Dendritic cell treated with granulocyte-macrophage colony-stimulating factor and Interleukin-4, amounts not matched to agents 40 ng/mL and 50 ng/mL, for 4 days (primary cell): ENCODE results near the gene CAPN11.
"Not testable (repeated sequence)": the region's sequence is repeated elsewhere in the genome, so short reads cannot be mapped to it uniquely, and the experiment has no call there.

ENCODE experiments used
- H3K27ac Mint-ChIP-seq: one replicate; pipeline ENCODE4 v1.8.0; 2022; ENCODE audit warnings: mild to moderate bottlenecking, mixed read lengths
- H3K27me3 Mint-ChIP-seq: one replicate; pipeline ENCODE4 v1.8.0; 2022; ENCODE audit warnings: mild to moderate bottlenecking, mixed read lengths
- H3K36me3 Mint-ChIP-seq: one replicate; pipeline ENCODE4 v1.8.0; 2022; ENCODE audit warnings: low read depth, mixed read lengths
- H3K4me1 Mint-ChIP-seq: one replicate; pipeline ENCODE4 v1.8.0; 2022; ENCODE audit warnings: low read depth, mixed read lengths
- H3K4me3 Mint-ChIP-seq: one replicate; pipeline ENCODE4 v1.8.0; 2022; ENCODE audit warnings: mild to moderate bottlenecking, moderate library complexity, mixed read lengths
- H3K9me3 Mint-ChIP-seq: one replicate; pipeline ENCODE4 v1.8.0; 2022; ENCODE audit warnings: mixed read lengths
- intact Hi-C: fragments of 100-400 bp; cut with micrococcal nuclease; formaldehyde crosslinking; loops from one replicate; pipeline ENCODE4 v1.15.0; 2022

CAPN11 gene

DNA sequence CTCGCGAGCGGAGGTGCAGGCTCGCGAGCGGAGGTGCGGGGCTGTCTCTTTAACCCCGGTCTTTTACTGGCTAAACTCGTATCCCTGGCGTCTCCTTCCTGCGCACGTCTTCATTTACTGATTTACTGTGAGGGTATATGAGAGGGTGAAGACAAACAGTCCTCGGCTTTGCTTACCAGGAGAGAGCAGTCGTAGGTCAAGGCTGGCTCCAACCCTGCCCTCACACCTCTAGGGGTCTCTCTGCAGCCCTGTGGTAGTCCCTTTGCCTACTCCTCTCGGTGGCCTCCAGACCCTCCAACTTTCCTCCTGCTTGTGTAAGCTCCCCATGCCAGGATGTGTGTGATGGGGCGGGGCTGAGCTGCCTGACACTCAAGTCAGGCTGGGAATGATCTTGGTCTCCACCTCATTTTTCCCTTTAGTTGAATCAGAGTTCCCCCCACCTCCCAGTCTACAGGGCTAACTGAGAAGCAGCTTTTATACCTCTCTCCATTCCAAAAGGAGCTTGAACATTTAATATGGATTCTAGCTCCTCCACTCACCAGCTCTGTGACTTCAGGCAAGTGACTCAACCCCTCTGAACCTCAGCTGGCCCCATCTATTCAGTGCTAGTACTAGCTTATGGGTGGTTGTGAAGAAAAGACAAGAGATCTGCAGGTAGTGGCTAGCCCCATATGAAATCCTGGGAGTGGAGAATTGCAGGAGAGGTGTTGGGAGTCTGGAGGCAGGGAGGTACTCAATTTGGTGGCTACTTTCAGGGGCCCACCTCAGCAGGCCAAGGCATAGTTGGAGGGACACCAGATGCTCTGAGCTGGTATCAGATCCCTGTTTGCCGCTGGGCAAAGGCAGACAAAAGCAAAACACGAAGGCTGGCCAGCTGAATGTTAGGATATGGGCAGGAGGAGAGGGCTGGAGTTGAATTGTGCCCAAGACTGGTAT lies 65.7 kb downstream of the CAPN11 start:
- Mint-ChIP-seq H3K9me3 (no peaks in the 10 kb centered on the region), H3K4me1 (peaks cover 82% of the 10 kb centered on the region), H3K27me3 (peaks cover 20% of the 10 kb centered on the region), H3K4me3 (peak overlapping the region; percentile 74), H3K27ac (peak overlapping the region; percentile 5), H3K36me3 (no peaks in the 10 kb centered on the region)
- intact Hi-C loops = no loop called here

DNA sequence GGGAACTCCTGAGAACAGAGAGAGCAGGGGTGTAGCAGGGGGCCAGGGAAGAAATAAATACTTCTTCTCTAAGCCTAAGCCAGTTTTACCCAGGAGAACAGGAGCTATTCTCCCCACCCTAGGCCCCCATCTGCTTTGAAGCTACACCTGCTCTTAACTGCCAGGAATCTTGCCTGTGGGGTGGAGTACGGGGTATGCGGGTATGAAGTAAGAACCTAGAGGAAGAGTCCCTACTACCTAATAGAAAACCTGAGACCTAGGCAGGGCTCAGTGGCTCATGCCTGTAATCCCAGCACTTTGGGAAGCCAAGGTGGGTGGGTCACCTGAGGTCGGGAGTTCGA lies 66.3 kb downstream of the CAPN11 start:
- Mint-ChIP-seq H3K27me3 (peaks cover 20% of the 10 kb centered on the region), H3K9me3 (no peaks in the 10 kb centered on the region), H3K27ac (peak overlapping the region; percentile 5), H3K36me3 (no peaks in the 10 kb centered on the region), H3K4me3 (no peak overlapping the region), H3K4me1 (peaks cover 80% of the 10 kb centered on the region)
- intact Hi-C loops = no loop called here

DNA sequence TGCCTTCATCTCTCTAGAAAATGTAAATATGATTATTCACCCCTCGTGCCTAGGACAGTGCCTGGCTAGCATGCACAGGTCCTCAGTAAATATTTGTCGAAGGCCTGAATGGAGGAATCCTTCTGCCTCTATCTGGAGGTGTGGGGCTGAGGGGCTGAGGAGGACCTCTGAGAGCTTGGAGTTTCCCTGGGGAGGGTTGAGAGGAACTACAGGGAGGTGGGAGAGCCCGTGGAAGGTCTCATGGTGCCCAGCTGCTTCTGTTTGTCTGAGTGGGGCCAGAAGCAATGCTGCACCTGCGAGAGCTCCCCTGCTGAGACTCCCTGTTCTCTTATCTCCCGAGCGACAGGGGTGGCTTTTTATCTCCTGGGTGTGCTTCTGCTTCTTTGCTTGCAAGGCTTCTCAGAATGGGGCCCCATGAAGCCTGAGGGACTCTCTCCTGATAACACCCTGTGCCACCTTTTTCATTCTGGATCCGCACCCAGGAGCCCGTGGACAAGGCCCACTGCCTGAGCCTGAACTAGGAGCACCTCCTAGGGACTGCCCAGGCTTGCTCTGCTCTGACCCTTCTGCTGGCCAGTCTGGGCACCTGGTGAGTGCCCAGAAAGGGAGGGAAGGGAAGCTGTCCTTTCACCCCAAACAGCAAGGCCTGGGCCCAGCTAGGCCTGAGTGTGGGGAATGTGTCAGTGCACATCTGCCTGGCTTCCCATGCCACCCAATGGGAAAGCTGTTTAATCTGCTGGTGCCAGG lies 67.1 kb downstream of the CAPN11 start:
- intact Hi-C loops = no loop called here
- H3K27me3 Mint-ChIP-seq = peaks cover 20% of the 10 kb centered on the region
- H3K27ac Mint-ChIP-seq = peak overlapping the region; percentile 69
- H3K4me3 Mint-ChIP-seq = no peak overlapping the region
- no peaks in the 10 kb centered on the region for H3K36me3 Mint-ChIP-seq
- H3K9me3 Mint-ChIP-seq = no peaks in the 10 kb centered on the region
- peaks cover 81% of the 10 kb centered on the region for H3K4me1 Mint-ChIP-seq

DNA sequence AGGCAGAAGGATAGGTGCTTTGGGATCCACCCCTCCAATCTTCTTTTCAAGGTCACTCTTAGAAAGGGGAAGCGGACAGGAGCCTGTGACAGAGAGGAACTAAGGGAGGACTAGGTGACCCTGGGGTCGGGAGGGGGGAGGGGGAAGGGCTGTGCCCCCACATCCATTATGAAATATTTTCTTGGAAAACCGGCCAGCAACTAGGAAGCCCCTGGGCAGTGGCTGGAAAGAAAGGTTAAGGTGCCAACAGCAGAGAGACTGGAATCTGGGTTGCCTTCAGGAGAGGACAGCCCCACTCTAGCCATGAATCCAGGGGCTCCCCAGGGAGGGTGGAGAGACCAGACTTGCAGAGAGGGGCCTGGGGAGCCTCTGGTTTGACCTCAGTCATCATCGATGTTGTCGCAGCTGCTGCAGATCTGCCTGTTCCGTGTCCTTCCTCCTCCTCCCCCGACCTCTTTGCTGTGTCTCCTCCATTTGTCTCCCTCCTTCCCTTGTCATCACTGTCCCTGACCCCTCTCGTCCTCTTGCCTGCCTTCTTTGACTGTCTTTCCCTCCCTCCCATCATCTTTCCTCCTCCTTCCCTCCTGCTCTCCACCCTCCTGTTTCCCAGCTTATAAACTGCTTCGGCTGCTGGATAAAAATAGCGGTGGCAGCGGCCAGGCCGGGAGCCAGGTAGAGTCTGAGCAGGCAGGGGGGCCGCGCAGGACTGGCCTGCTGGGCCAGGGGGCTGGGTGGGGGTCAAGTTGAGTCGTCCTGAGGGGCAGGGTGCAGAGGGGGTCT lies 67.9 kb downstream of the CAPN11 start:
- intact Hi-C loops = no loop called here

DNA sequence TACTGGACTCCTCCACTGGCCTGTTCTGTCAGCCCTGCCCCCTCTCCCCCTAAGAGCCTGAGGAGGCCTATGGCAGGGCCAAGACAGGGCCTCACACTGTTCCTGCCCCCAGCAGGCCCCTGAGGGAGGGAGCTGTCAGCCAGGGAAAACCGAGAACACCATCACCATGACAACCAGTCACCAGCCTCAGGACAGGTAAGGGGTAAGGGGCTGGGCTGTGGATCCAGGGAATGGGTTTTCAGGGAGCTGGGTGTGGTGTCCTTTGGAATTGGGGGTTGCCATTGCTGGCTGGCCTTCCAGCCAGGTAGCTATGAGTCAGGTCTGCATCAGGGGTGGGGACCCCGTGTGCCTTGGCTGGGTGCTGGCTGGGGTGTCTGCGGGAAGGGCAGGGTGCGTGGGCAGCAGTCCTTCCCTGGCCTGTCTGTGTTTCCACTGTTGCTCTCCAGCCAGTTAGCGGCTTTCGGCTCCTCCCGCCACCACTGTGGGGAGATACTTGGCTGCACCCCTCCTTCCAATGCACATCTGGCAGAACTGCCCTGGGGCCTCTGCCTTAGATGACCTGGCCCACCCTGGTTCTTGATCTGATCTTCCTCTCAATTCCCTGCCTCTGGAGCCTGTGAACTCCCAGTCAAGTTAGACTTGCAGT lies 68.7 kb downstream of the CAPN11 start:
- no peaks in the 10 kb centered on the region for H3K9me3 Mint-ChIP-seq
- H3K27me3 Mint-ChIP-seq = peaks cover 20% of the 10 kb centered on the region
- no peak overlapping the region for H3K4me3 Mint-ChIP-seq
- intact Hi-C loops = no loop called here
- H3K27ac Mint-ChIP-seq = peak overlapping the region; percentile 69
- H3K4me1 Mint-ChIP-seq = peaks cover 82% of the 10 kb centered on the region
- H3K36me3 Mint-ChIP-seq = no peaks in the 10 kb centered on the region

More for the DNA sequence above, 67.9 kb downstream of the CAPN11 start:
- Mint-ChIP-seq H3K27me3 (peaks cover 20% of the 10 kb centered on the region), H3K4me3 (no peak overlapping the region), H3K27ac (peak overlapping the region; percentile 69), H3K4me1 (peaks cover 82% of the 10 kb centered on the region), H3K36me3 (no peaks in the 10 kb centered on the region), H3K9me3 (no peaks in the 10 kb centered on the region)

DNA sequence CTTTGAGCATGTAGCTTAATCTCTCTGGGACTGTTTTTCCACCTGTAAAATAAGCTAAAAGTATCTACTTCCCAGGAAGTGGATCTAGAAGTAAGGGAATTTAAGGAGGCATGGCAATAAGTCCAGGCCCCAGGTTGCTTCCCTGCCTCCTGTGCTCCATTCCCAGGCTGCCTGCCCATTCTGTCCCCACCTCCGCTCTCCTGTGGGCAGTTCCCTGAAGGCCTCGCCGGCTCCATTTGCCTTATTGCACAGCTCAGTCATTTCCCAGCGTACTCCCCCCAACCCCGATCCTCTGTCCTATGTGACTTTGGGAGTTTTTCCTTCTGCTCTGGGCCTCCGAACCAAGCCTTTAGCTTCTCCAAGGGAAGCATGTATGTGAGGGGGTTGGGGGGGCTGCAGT lies 69.4 kb downstream of the CAPN11 start:
- Mint-ChIP-seq H3K4me1 (peaks cover 82% of the 10 kb centered on the region), H3K27ac (no peak overlapping the region), H3K4me3 (no peak overlapping the region), H3K36me3 (no peaks in the 10 kb centered on the region), H3K27me3 (peaks cover 13% of the 10 kb centered on the region), H3K9me3 (no peaks in the 10 kb centered on the region)
- intact Hi-C loops = no loop called here

DNA sequence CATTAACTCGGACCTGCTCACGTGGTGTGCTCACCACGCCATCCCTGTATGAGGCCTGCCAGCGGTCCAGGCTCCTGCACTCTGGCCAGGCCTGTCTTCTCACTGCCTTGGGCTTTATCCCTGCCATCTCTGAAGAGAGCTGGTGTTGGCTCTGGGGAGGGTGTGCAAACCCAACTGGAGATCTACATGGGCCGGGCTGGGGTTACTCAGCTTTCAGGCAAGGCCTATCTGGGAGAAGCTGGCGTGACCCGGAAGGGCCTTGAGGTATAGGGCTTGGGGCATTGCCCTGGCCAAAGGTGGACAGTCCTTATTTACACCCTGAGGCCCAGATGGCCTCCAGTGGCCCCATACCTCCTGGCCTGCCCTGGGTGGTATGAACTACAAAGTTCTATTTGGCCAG lies 69.8 kb downstream of the CAPN11 start:
- Mint-ChIP-seq H3K4me3 (no peak overlapping the region), H3K36me3 (no peaks in the 10 kb centered on the region), H3K9me3 (no peaks in the 10 kb centered on the region), H3K27me3 (peaks cover 12% of the 10 kb centered on the region), H3K4me1 (peaks cover 83% of the 10 kb centered on the region), H3K27ac (no peak overlapping the region)
- intact Hi-C loops = no loop called here

DNA sequence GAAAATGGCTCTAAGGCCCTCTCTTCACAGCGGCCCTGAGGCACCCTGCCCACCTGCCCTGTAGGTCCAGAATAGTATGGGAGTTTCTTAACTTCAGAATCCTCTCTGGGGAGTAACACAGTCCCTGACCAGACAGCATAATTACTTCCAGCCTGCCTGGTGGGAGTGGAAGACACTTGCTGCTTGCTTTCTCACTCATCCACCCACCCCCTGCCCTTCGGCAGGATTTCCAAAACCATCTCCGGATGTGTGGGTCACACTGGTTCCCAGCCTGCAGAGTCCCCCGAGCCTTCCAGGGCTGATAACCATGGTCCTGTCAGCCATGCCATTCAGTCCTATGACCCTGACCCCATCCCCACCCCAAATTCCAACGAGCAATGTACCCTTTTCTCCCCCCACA lies 70.2 kb downstream of the CAPN11 start:
- Mint-ChIP-seq H3K27ac (no peak overlapping the region), H3K36me3 (no peaks in the 10 kb centered on the region), H3K4me3 (no peak overlapping the region), H3K9me3 (no peaks in the 10 kb centered on the region), H3K4me1 (peaks cover 85% of the 10 kb centered on the region), H3K27me3 (peaks cover 11% of the 10 kb centered on the region)
- intact Hi-C loops = no loop called here

DNA sequence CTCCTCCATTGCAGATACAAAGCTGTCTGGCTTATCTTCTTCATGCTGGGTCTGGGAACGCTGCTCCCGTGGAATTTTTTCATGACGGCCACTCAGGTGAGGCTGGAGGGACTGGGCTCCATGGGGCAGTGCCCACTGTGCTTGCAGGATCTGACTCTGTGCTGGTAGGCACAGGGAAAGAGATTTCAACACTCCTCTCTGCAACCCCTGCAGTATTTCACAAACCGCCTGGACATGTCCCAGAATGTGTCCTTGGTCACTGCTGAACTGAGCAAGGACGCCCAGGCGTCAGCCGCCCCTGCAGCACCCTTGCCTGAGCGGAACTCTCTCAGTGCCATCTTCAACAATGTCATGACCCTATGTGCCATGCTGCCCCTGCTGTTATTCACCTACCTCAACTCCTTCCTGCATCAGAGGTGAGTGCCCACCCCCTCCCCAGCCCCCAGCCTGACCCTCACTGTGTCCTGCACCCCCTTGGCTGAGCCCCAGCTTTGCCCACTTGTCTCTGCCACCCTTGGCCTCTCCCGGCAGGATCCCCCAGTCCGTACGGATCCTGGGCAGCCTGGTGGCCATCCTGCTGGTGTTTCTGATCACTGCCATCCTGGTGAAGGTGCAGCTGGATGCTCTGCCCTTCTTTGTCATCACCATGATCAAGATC lies 70.9 kb downstream of the CAPN11 start:
- intact Hi-C loops = no loop called here
- Mint-ChIP-seq H3K4me3 (no peak overlapping the region), H3K9me3 (no peaks in the 10 kb centered on the region), H3K4me1 (peaks cover 85% of the 10 kb centered on the region), H3K27ac (no peak overlapping the region), H3K27me3 (peaks cover 5% of the 10 kb centered on the region), H3K36me3 (no peaks in the 10 kb centered on the region)

DNA sequence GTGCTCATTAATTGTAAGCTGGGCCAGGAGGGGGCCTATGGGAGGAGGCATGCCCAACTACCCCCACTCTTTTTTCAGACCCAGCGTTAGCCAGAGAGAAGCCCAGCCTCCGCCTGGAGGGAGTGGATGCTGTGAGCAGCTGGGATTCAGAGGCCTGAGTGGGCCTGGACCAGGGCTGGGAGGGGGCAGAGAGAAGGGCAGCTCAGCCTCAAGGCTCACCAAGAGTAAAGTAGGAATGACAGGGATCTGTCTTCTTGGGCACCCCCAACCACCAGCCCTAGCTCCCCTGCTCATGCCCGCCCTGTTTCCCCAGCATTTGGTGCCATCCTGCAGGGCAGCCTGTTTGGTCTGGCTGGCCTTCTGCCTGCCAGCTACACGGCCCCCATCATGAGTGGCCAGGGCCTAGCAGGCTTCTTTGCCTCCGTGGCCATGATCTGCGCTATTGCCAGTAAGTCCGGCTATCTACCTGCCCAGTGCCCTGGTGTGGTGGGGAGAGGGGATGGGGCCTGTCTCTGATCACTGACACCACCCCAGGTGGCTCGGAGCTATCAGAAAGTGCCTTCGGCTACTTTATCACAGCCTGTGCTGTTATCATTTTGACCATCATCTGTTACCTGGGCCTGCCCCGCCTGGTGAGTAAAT lies 71.5 kb downstream of the CAPN11 start:
- Mint-ChIP-seq H3K9me3 (no peaks in the 10 kb centered on the region), H3K4me3 (no peak overlapping the region), H3K27ac (peak overlapping the region; percentile 20), H3K27me3 (no peaks in the 10 kb centered on the region), H3K4me1 (peaks cover 85% of the 10 kb centered on the region), H3K36me3 (no peaks in the 10 kb centered on the region)
- intact Hi-C loops = no loop called here

DNA sequence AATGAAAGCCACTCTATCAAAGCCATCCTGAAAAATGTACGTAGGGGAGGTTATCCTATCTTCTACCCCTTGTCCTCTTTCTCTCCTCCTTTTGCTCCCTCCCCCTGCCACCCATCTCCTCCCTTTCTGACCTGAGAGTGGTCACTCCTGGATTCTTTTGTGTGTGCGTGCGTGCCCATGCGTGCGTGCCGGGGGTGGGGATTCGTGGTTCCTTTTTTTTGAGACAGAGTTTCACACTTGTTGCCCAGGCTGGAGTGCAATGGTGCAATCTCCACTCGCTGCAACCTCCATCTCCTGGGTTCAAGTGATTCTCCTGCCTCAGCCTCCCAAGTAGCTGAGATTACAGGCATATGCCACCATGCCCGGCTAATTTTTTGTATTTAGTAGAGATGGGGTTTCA lies 72.8 kb downstream of the CAPN11 start:
- H3K4me3 Mint-ChIP-seq, H3K27me3 Mint-ChIP-seq, H3K9me3 Mint-ChIP-seq, H3K36me3 Mint-ChIP-seq, intact Hi-C loops: not testable (repeated sequence)
- Mint-ChIP-seq H3K27ac (peak overlapping the region; percentile 20), H3K4me1 (peaks cover 79% of the 10 kb centered on the region)

DNA sequence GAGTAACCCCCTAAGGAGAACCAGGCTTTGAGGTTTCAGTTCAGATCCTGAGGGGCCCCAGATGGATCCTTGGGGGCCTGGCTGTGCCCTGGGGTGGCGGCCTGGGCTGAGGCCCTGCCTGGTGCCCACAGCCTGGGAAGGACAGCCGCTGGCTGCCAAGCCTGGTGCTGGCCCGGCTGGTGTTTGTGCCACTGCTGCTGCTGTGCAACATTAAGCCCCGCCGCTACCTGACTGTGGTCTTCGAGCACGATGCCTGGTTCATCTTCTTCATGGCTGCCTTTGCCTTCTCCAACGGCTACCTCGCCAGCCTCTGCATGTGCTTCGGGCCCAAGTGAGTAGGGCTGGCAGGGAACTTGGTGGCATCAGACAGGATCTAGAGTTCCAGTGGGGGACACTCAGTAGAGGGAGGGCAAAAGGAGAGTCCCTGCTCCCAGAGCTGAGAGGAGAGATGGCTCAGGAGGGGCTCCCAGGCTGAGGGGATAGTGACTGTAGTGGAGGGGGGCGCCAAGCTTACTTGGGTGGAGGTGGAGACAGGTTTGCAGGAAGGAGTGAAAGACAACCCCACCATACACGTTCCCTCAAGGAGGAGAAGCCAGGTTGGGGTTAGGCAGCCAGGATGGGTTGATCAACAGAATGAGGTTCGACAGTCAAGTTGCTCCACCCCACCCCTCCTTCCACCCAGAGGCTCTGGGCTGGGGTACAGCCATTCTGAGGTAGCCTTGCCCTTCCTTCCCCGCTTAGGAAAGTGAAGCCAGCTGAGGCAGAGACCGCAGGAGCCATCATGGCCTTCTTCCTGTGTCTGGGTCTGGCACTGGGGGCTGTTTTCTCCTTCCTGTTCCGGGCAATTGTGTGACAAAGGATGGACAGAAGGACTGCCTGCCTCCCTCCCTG lies 74.3 kb downstream of the CAPN11 start:
- no peak overlapping the region for H3K4me3 Mint-ChIP-seq
- H3K4me1 Mint-ChIP-seq = peaks cover 75% of the 10 kb centered on the region
- H3K27ac Mint-ChIP-seq = peak overlapping the region; percentile 68
- H3K36me3 Mint-ChIP-seq = no peaks in the 10 kb centered on the region
- intact Hi-C loops = no loop called here
- no peaks in the 10 kb centered on the region for H3K27me3 Mint-ChIP-seq
- H3K9me3 Mint-ChIP-seq = no peaks in the 10 kb centered on the region
